OCI-LY3 (cell line): Measurements from ENCODE around the gene MANEA.

Experiments
- H2AFZ ChIP-seq: fragments of 200-600, 300-600 bp; shearing (Covaris generic); 2 replicates; pipeline ENCODE4 v1.6.0; 2014; ENCODE audit warnings: antibody characterized with exemption, low read depth, low read length
- H3K27ac ChIP-seq: fragments of 200-600, 300-600 bp; sonication (generic); 2 replicates; pipeline ENCODE4 v1.5.1; 2014; ENCODE audit warnings: mild to moderate bottlenecking, low read length, moderate library complexity, mixed read lengths
- H3K27me3 ChIP-seq: fragments of 200-600, 300-600 bp; sonication (generic); 2 replicates; pipeline ENCODE4 v1.6.1; 2014; ENCODE audit warnings: low read depth, low read length, mixed read lengths
- H3K36me3 ChIP-seq: fragments of 200-600, 300-600 bp; sonication (generic); replicated peaks from 2 replicates; pipeline ENCODE3; 2014; ENCODE audit warnings: low read depth, low read length, mixed read lengths
- H3K4me1 ChIP-seq: fragments of 300-600, 200-600 bp; sonication (generic); 2 replicates; pipeline ENCODE4 v1.6.1; 2014; ENCODE audit warnings: low read length, mixed read lengths
- H3K4me2 ChIP-seq: fragments of 200-600, 300-600 bp; sonication (generic); 2 replicates; pipeline ENCODE4 v1.6.1; 2014; ENCODE audit warnings: low read length, mixed read lengths
- H3K4me3 ChIP-seq: fragments of 300-600, 200-600 bp; sonication (generic); 2 replicates; pipeline ENCODE4 v1.5.1; 2014; ENCODE audit warnings: antibody characterized with exemption, mild to moderate bottlenecking, low read length, moderate library complexity
- H3K79me2 ChIP-seq: fragments of 300-600, 200-600 bp; shearing (Covaris generic); 2 replicates; pipeline ENCODE4 v1.6.1; 2014; ENCODE audit warnings: mild to moderate bottlenecking, low read length, mixed read lengths
- H3K9ac ChIP-seq: fragments of 300-600, 200-600 bp; shearing (Covaris generic); 2 replicates; pipeline ENCODE4 v1.6.0; 2014; ENCODE audit warnings: mild to moderate bottlenecking, low read length, moderate library complexity
- H3K9me3 ChIP-seq: fragments of 200-600, 300-600 bp; shearing (Covaris generic); 2 replicates; pipeline ENCODE4 v1.6.1; 2014; ENCODE audit warnings: low read length, mixed read lengths; ENCODE audit not compliant: insufficient read depth
- H4K20me1 ChIP-seq: fragments of 200-600, 300-600 bp; sonication (generic); 2 replicates; pipeline ENCODE4 v1.6.1; 2016; ENCODE audit warnings: low read length, mixed read lengths; ENCODE audit not compliant: insufficient read depth
- CTCF ChIP-seq: fragments of 200-600, 300-600 bp; sonication (generic); IDR thresholded peaks from 2 replicates; pipeline ENCODE4 v1.5.1; 2014; ENCODE audit warnings: antibody characterized with exemption, low read length, low read depth
- EZH2phosphoT487 ChIP-seq: fragments of 200-600 bp; shearing (Covaris generic); IDR thresholded peaks from 2 replicates; pipeline ENCODE4 v1.6.1; 2018; ENCODE audit warnings: antibody characterized with exemption, mixed run types, low read depth

Gene MANEA

GRCh38 chr6:95569560-95569959, 7.8 kb upstream of the MANEA start:
- H3K79me2 ChIP-seq, result no peaks in the 10 kb centered on the region; the same call in 1 of the 2 replicates
- no peak overlapping the region for H3K4me2 ChIP-seq
- no peak overlapping the region for H3K4me3 ChIP-seq
- no peak overlapping the region for H2AFZ ChIP-seq
- no peak overlapping the region for H3K9ac ChIP-seq
- no peaks in the 10 kb centered on the region for H3K36me3 ChIP-seq
- TF ChIP-seq EZH2phosphoT487, result no peak
- no peak for TF ChIP-seq CTCF
- H3K27ac ChIP-seq, result no peak overlapping the region
- H3K27me3 ChIP-seq, result no peaks in the 10 kb centered on the region
- H4K20me1 ChIP-seq, result no peaks in the 10 kb centered on the region
- no peaks in the 10 kb centered on the region for H3K9me3 ChIP-seq
- no peaks in the 10 kb centered on the region for H3K4me1 ChIP-seq

GRCh38 chr6:95572098-95572497, 5.2 kb upstream of the MANEA start:
- H3K79me2 ChIP-seq, result peaks cover 16% of the 10 kb centered on the region; the same call in 1 of the 2 replicates
- no peaks in the 10 kb centered on the region for H3K4me1 ChIP-seq
- no peak overlapping the region for H3K27ac ChIP-seq
- no peak overlapping the region for H2AFZ ChIP-seq
- no peak overlapping the region for H3K4me2 ChIP-seq
- H3K4me3 ChIP-seq, result no peak overlapping the region
- no peaks in the 10 kb centered on the region for H3K27me3 ChIP-seq
- H3K36me3 ChIP-seq, result no peaks in the 10 kb centered on the region
- TF ChIP-seq CTCF (no peak), EZH2phosphoT487 (no peak)
- no peak overlapping the region for H3K9ac ChIP-seq
- H4K20me1 ChIP-seq, result no peaks in the 10 kb centered on the region
- no peaks in the 10 kb centered on the region for H3K9me3 ChIP-seq

- no peak for TF ChIP-seq CTCF
- TF ChIP-seq EZH2phosphoT487, result no peak
- Histone ChIP-seq H3K79me2 (peaks cover 30% of the 10 kb centered on the region), H4K20me1 (no peaks in the 10 kb centered on the region), H3K4me3 (no peak overlapping the region), H3K9me3 (no peaks in the 10 kb centered on the region), H3K27me3 (no peaks in the 10 kb centered on the region), H3K9ac (no peak overlapping the region), H3K4me1 (peaks cover 6% of the 10 kb centered on the region), H3K27ac (no peak overlapping the region), H2AFZ (no peak overlapping the region), H3K36me3 (no peaks in the 10 kb centered on the region), H3K4me2 (no peak overlapping the region)
These were observed 2.5 kb upstream of the MANEA start for GRCh38 chr6:95574811-95575210.

- no peak for TF ChIP-seq CTCF
- TF ChIP-seq EZH2phosphoT487, result no peak
- peaks cover 6% of the 10 kb centered on the region for H3K4me1 ChIP-seq
- no peaks in the 10 kb centered on the region for H4K20me1 ChIP-seq
- H3K9me3 ChIP-seq, result no peaks in the 10 kb centered on the region
- H3K4me3 ChIP-seq, result peak overlapping the region; percentile 98
- H3K27me3 ChIP-seq, result no peaks in the 10 kb centered on the region
- no peaks in the 10 kb centered on the region for H3K36me3 ChIP-seq
- peak overlapping the region; percentile 59; the same call in 1 of the 2 replicates for H2AFZ ChIP-seq
- H3K79me2 ChIP-seq, result peaks cover 30% of the 10 kb centered on the region
- peak overlapping the region; percentile 46 for H3K4me2 ChIP-seq
- H3K9ac ChIP-seq, result peak overlapping the region; percentile 84
- peak overlapping the region; percentile 83 for H3K27ac ChIP-seq
These were observed 927 bp upstream of the MANEA start for GRCh38 chr6:95576218-95576997.
